ENCODE data around the gene CCDC39. TPM values are rescaled to one million over a fixed set of nuclear protein-coding genes. Genes with fewer than 3 reads are reported as not detected.

Gene CCDC39
- total and polyA plus RNA-seq, 2 of the 8 experiments (the other 6 are each of a cell fraction or from before 2014, with no cell fraction given) = 0.12 to 0.80 TPM

GRCh38 chr3:180683816-180684215 lies 4.5 kb upstream of the CCDC39 start:
- H2AFZ ChIP-seq (ENCODE audit: low read length) = no peak overlapping the region
- H2BK120ac ChIP-seq (replicated peaks; ENCODE audit: low read depth, low read length) = no peak overlapping the region
- H3K23me2 ChIP-seq (ENCODE audit: low read depth, low read length) = peaks cover 5% of the 10 kb centered on the region
- peak overlapping the region; percentile 65 for H3K56ac ChIP-seq (replicated peaks; ENCODE audit: insufficient read length, low read depth, low read length)
- no peak overlapping the region for H3K4ac ChIP-seq (replicated peaks; ENCODE audit: insufficient read length, low read depth, low read length)
- no peak overlapping the region for H3K27ac ChIP-seq (ENCODE audit: low read depth, low read length)
- no peak for FAIRE-seq
- H4K5ac ChIP-seq (ENCODE audit: insufficient read length, low read depth, low read length) = no peak overlapping the region
- no peaks in the 10 kb centered on the region for H3K36me3 ChIP-seq (ENCODE audit: control insufficient read depth in 2 of 4, insufficient read depth in 4 of 4, low read length in 3 of 4)
- WGBS, 2 experiments (ENCODE audit: extremely low coverage in 1 of 2, insufficient coverage in 1 of 2, insufficient read length in 1 of 2, insufficient replicate concordance in 2 of 2, low coverage in 1 of 2, low lambda C conversion rate in 2 of 2, missing lambda C conversion rate in 1 of 2) = 92% methylated on average over 2 of the region's 2 CpGs; no CpG with 5 or more reads in 1 of the 2 experiments
- H4K8ac ChIP-seq (ENCODE audit: extremely low read depth, insufficient read depth, low read length) = no peak overlapping the region
- no peak overlapping the region for H3K9ac ChIP-seq (replicated peaks in 1 of 4; ENCODE audit: extremely low read depth in 1 of 4, low read depth in 3 of 4, low read length in 3 of 4)
- no peaks in the 10 kb centered on the region for H3K27me3 ChIP-seq (replicated peaks in 1 of 4; ENCODE audit: control insufficient read depth in 3 of 4, extremely low read depth in 1 of 4, insufficient read depth in 3 of 4, low read length in 3 of 4)
- H2BK12ac ChIP-seq (ENCODE audit: low read depth, low read length) = no peak overlapping the region
- H4K91ac ChIP-seq (replicated peaks; ENCODE audit: insufficient read length, low read length) = no peak overlapping the region
- H3K4me3 ChIP-seq (ENCODE audit: extremely low read depth in 1 of 4, insufficient read depth in 2 of 4, low read depth in 3 of 4, low read length in 4 of 4) = no peak overlapping the region
- H3K4me1 ChIP-seq (replicated peaks in 1 of 4; ENCODE audit: control insufficient read depth in 3 of 4, insufficient read depth in 4 of 4, low read length in 3 of 4) = peaks cover 0 to 4% (median 2%) of the 10 kb centered on the region in 4 experiments; a peak in 2 of 7 replicates
- H3K79me1 ChIP-seq (ENCODE audit: low read depth, low read length) = no peaks in the 10 kb centered on the region
- H3K18ac ChIP-seq (ENCODE audit: extremely low read depth, low read length) = no peak overlapping the region
- no peak overlapping the region for H3K4me2 ChIP-seq (ENCODE audit: insufficient read depth in 1 of 2, low read depth in 2 of 2, low read length in 2 of 2)
- no peak overlapping the region for H3K14ac ChIP-seq (ENCODE audit: insufficient read length)
- no peak overlapping the region for H2AK5ac ChIP-seq (ENCODE audit: low read depth, low read length)
- no peak overlapping the region for H2BK5ac ChIP-seq (ENCODE audit: low read depth, low read length)
- ChIA-PET POLR2A (ENCODE audit: partially characterized antibody) (no interaction called here), CTCF (ENCODE audit: partially characterized antibody) (interaction anchor here (1.0 to 1.6 kb wide), 4 partner anchors 10 to 121 kb away, joined by 3 to 6 read pairs (median 4); no protein-coding TSS in a partner anchor)
- no peak overlapping the region for H3K23ac ChIP-seq (ENCODE audit: insufficient read length)
- H4K20me1 ChIP-seq (replicated peaks in 1 of 2; ENCODE audit: control insufficient read depth in 1 of 2, insufficient read depth in 2 of 2, low read length in 2 of 2) = no peaks in the 10 kb centered on the region
- H3K79me2 ChIP-seq (ENCODE audit: control insufficient read depth in 1 of 2, insufficient read depth in 2 of 2, low read length in 2 of 2) = no peaks in the 10 kb centered on the region
- DNase-seq (ENCODE audit: low read depth in 1 of 2, low spot score in 2 of 2) = no peak
- no peak overlapping the region for H2BK15ac ChIP-seq (ENCODE audit: low read length)
- no peak overlapping the region for H2BK20ac ChIP-seq (ENCODE audit: low read length)
- H3K9me3 ChIP-seq (ENCODE audit: insufficient read depth in 2 of 2, low read depth in 1 of 2, low read length in 1 of 2) = no peaks in the 10 kb centered on the region
- no peak for TF ChIP-seq SUZ12 (IDR thresholded peaks at IDR 0.05; ENCODE audit: low read length)
- no peak for TF ChIP-seq CEBPB (IDR thresholded peaks at IDR 0.05; ENCODE audit: low read depth, low read length)
